K562 (cell line): Measurements from ENCODE around the gene PLCD4. TPM values are rescaled to one million over a fixed set of nuclear protein-coding genes. Genes with fewer than 3 reads are reported as not detected.

Source experiments
- ATAC-seq: fragments of 200-7000 bp; cut with Tn5 transposase; 3 replicates; pipeline ENCODE4 v1.9.1; 2020; ENCODE audit warnings: moderate library complexity
- BruUV-seq: library from RNA; stranded (reverse); fragments of 400-500 nt; replicated peaks from 2 replicates; lab custom pipeline; 2021; lab: Mats Ljungman, UMichigan
- CTCF ChIA-PET: fragments of 300-600 bp; formaldehyde crosslinking; extraction: SDS; loops from one replicate; lab custom pipeline; 2021; ENCODE audit warnings: low intra/inter-chr PET ratio; lab: Yijun Ruan, JAX
- POLR2A ChIA-PET: fragments of 300-600, 350-650 bp; sonication (Branson Sonifier 250); formaldehyde crosslinking; extraction: SDS; loops from one replicate; lab custom pipeline; 2021; ENCODE audit warnings: antibody characterized with exemption, inconsistent platforms; lab: Yijun Ruan, JAX
- DNase-seq, 4 experiments: peaks; one replicate each; pipeline versions ENCODE4 v3.0.0 to v3.0.0-alpha.2; 2011 to 2018; ENCODE audit warnings: low spot score in 3 of 4, mixed read lengths in 3 of 4; ENCODE audit errors: extremely low read depth in 1 of 4
- FAIRE-seq: peaks from 2 replicates; lab custom pipeline; 2011; peaks lifted over from hg19 to GRCh38; lab: Jason Lieb, UNC
- H2AFZ ChIP-seq: 2 replicates; pipeline ENCODE4 v1.6.0; 2011; ENCODE audit warnings: low read depth, low read length, control low read depth, inconsistent platforms
- H3K27ac ChIP-seq: fragments of 200-600 bp; 3 replicates; pipeline ENCODE4 v1.8.0; 2011; ENCODE audit warnings: low read depth, mild to moderate bottlenecking, control low read depth, inconsistent platforms, low read length, moderate library complexity, mixed read lengths; ENCODE audit errors: extremely low read depth
- H3K27me3 ChIP-seq, 2 experiments: fragments of 300-600 bp in 1 of 2; 2 replicates in 1 of 2; 3 replicates in 1 of 2; pipeline versions ENCODE4 v1.6.0 to v1.8.0; 2011; ENCODE audit warnings: inconsistent platforms in 2 of 2, low read length in 2 of 2, mild to moderate bottlenecking in 1 of 2, mixed read lengths in 1 of 2, moderate library complexity in 1 of 2; ENCODE audit not compliant: control insufficient read depth in 2 of 2, insufficient read depth in 2 of 2
- H3K36me3 ChIP-seq: fragments of 300-600 bp; 3 replicates; pipeline ENCODE4 v1.8.0; 2011; ENCODE audit warnings: mild to moderate bottlenecking, low read length, inconsistent platforms; ENCODE audit not compliant: control insufficient read depth, insufficient read depth
- H3K4me1 ChIP-seq, 2 experiments: fragments of 200-600 bp in 1 of 2; replicated peaks in 1 of 2; 2 replicates in 1 of 2; 3 replicates in 1 of 2; pipeline versions ENCODE4 v1.5.1 to v1.8.0; 2011; ENCODE audit warnings: inconsistent platforms in 2 of 2, low read length in 2 of 2, mild to moderate bottlenecking in 1 of 2, mixed read lengths in 1 of 2, moderate library complexity in 1 of 2; ENCODE audit not compliant: control insufficient read depth in 2 of 2, insufficient read depth in 2 of 2
- H3K4me2 ChIP-seq: 2 replicates; pipeline ENCODE4 v1.6.1; 2011; ENCODE audit warnings: low read length, control low read depth, inconsistent platforms, mixed read lengths; ENCODE audit not compliant: insufficient read depth
- H3K4me3 ChIP-seq: fragments of 200-600 bp; sonication (generic), shearing (Covaris generic); 2 replicates; pipeline ENCODE4 v1.5.1; 2016; ENCODE audit warnings: control low read depth, inconsistent platforms
- H3K79me2 ChIP-seq: fragments of 200-600 bp; 3 replicates; pipeline ENCODE4 v1.8.0; 2011; ENCODE audit warnings: low read length, inconsistent platforms; ENCODE audit not compliant: control insufficient read depth, insufficient read depth
- H3K9ac ChIP-seq, 2 experiments: 2 replicates each; pipeline versions ENCODE4 v1.6.0 to v1.6.1; 2011; ENCODE audit warnings: low read depth in 2 of 2, low read length in 2 of 2, control low read depth in 1 of 2, inconsistent platforms in 1 of 2, mild to moderate bottlenecking in 1 of 2, mixed read lengths in 1 of 2; ENCODE audit not compliant: insufficient read depth in 1 of 2
- H3K9me1 ChIP-seq: one replicate; pipeline ENCODE4 v1.6.0; 2011; ENCODE audit warnings: inconsistent platforms, mild to moderate bottlenecking, low read length, moderate library complexity; ENCODE audit not compliant: control insufficient read depth, insufficient read depth
- H3K9me3 ChIP-seq: replicated peaks from 2 replicates; pipeline ENCODE4 v1.5.1; 2011; ENCODE audit warnings: low read depth, low read length, inconsistent platforms; ENCODE audit not compliant: control insufficient read depth, insufficient read depth
- H4K20me1 ChIP-seq: replicated peaks from 2 replicates; pipeline ENCODE4 v1.6.1; 2011; ENCODE audit warnings: low read length, inconsistent platforms, mixed read lengths; ENCODE audit not compliant: control insufficient read depth, insufficient read depth
- WGBS: fragments of 100-300 bp; shearing (Covaris generic); methylation state at CpG from one replicate; pipeline ENCODE4 v1.1.6; 2016; ENCODE audit warnings: low coverage, mixed read lengths; ENCODE audit not compliant: insufficient coverage; ENCODE audit errors: missing lambda C conversion rate; 5-methylcytosine and 5-hydroxymethylcytosine counted together
- in situ Hi-C: fragments of 300-500 bp; cut with MboI; formaldehyde crosslinking; loops from 4 replicates; pipeline ENCODE4 v1.15.0; 2018; ENCODE audit warnings: inconsistent platforms, mixed read lengths
- intact Hi-C: fragments of 100-400 bp; cut with micrococcal nuclease; formaldehyde crosslinking; loops from 2 replicates; pipeline ENCODE4 v1.14.2; 2022
- polyA plus RNA-seq, 8 experiments: library from polyadenylated mRNA; depleted of rRNA in 4 of 8; stranded (reverse) in 5 of 8; unstranded in 3 of 8; fragments of >200 nt; fragmentation: Nextera tagmentation in 2 of 8; fragmentation: Illumina TruSeq in 1 of 8; extraction: Ambion mirVana in 2 of 8; extraction: Trizol in 1 of 8; gene quantifications; 2 replicates each; pipeline versions ENCODE4 v1.2.1 to v1.2.3, GENCODE V29; 2011 to 2014; ENCODE audit warnings: inconsistent platforms in 1 of 8, missing spikeins in 1 of 8
- total RNA-seq, 7 experiments: library from RNA; depleted of rRNA in 6 of 7; stranded (reverse); fragments of >200 nt in 6 of 7; fragmentation: Illumina TruSeq in 2 of 7; extraction: Trizol in 2 of 7; gene quantifications; 2 replicates each; pipeline versions ENCODE4 v1.2.1 to v1.2.3, GENCODE V29; 2011 to 2021; ENCODE audit warnings: low replicate concordance in 1 of 7
- TF ChIP-seq, protein P1 (sequence below), 2 experiments: fragments of 450-650 bp; formaldehyde crosslinking in 1 of 2; IDR thresholded peaks; 2 replicates each; pipeline versions ENCODE4 v1.4.0 to v1.6.1; 2014 to 2020; ENCODE audit warnings: mild to moderate bottlenecking in 2 of 2, borderline replicate concordance in 1 of 2, low read depth in 1 of 2
- TF ChIP-seq, protein P2 (sequence below): fragments of 200-400 bp; formaldehyde crosslinking; IDR thresholded peaks from 2 replicates; pipeline ENCODE4 v1.6.1; 2017; ENCODE audit warnings: mild to moderate bottlenecking, low read depth, low read length, moderate library complexity

The PLCD4 gene
- total and polyA plus RNA-seq, 9 of the 15 experiments (the other 6 are each of a cell fraction or from before 2014, with no cell fraction given): 0.13 to 0.38 TPM; not detected in 7

DNA sequence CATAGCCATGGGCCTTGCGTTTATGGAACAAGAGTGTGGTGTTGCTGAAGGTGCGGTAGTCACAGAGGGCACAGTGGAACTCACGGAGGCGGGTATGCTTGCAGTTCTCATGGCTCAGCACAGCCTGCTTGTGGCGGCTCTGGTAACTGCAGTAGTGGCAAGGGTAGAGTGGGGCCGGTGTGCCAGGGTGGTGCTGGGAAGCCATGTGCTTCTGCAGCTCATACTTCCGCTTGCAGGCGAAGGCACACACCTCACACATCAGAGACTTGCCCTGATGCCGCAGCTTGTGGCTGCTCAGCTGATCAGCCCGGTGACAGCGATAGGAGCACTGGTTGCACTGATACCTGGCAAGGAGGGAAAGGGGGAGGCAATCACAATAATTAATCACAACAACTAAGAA is 37.0 kb downstream of the PLCD4 start:
- WGBS: 95% methylated on average over 8 of the region's 11 CpGs
- BruUV-seq: no TSS peak
- H4K20me1 ChIP-seq: no peaks in the 10 kb centered on the region
- H3K27ac ChIP-seq: no peak overlapping the region
- no peak overlapping the region; a peak in 1 of 4 replicates for H3K9ac ChIP-seq
- no peak overlapping the region for H3K4me3 ChIP-seq
- H3K4me1 ChIP-seq: no peaks in the 10 kb centered on the region
- ATAC-seq (no peak), DNase-seq (no peak), FAIRE-seq (no peak)
- in situ Hi-C loops: no loop called here
- H3K79me2 ChIP-seq: 0 out of 3 replicates have a peak, but pooled peaks cover 4% of the 10 kb centered on the region
- no peak overlapping the region for H3K4me2 ChIP-seq
- no peaks in the 10 kb centered on the region for H3K9me1 ChIP-seq
- no peaks in the 10 kb centered on the region for H3K9me3 ChIP-seq
- peaks cover 84% of the 10 kb centered on the region for H3K36me3 ChIP-seq
- TF ChIP-seq, protein P1, sequence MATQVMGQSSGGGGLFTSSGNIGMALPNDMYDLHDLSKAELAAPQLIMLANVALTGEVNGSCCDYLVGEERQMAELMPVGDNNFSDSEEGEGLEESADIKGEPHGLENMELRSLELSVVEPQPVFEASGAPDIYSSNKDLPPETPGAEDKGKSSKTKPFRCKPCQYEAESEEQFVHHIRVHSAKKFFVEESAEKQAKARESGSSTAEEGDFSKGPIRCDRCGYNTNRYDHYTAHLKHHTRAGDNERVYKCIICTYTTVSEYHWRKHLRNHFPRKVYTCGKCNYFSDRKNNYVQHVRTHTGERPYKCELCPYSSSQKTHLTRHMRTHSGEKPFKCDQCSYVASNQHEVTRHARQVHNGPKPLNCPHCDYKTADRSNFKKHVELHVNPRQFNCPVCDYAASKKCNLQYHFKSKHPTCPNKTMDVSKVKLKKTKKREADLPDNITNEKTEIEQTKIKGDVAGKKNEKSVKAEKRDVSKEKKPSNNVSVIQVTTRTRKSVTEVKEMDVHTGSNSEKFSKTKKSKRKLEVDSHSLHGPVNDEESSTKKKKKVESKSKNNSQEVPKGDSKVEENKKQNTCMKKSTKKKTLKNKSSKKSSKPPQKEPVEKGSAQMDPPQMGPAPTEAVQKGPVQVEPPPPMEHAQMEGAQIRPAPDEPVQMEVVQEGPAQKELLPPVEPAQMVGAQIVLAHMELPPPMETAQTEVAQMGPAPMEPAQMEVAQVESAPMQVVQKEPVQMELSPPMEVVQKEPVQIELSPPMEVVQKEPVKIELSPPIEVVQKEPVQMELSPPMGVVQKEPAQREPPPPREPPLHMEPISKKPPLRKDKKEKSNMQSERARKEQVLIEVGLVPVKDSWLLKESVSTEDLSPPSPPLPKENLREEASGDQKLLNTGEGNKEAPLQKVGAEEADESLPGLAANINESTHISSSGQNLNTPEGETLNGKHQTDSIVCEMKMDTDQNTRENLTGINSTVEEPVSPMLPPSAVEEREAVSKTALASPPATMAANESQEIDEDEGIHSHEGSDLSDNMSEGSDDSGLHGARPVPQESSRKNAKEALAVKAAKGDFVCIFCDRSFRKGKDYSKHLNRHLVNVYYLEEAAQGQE (IDR thresholded peaks at IDR 0.05; ENCODE audit: borderline replicate concordance): no peak
- TF ChIP-seq, protein P1 (CRISPR knock-in tag; IDR thresholded peaks at IDR 0.05; ENCODE audit: low read depth): no peak
- TF ChIP-seq, protein P2, sequence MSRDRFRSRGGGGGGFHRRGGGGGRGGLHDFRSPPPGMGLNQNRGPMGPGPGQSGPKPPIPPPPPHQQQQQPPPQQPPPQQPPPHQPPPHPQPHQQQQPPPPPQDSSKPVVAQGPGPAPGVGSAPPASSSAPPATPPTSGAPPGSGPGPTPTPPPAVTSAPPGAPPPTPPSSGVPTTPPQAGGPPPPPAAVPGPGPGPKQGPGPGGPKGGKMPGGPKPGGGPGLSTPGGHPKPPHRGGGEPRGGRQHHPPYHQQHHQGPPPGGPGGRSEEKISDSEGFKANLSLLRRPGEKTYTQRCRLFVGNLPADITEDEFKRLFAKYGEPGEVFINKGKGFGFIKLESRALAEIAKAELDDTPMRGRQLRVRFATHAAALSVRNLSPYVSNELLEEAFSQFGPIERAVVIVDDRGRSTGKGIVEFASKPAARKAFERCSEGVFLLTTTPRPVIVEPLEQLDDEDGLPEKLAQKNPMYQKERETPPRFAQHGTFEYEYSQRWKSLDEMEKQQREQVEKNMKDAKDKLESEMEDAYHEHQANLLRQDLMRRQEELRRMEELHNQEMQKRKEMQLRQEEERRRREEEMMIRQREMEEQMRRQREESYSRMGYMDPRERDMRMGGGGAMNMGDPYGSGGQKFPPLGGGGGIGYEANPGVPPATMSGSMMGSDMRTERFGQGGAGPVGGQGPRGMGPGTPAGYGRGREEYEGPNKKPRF: no peak
- POLR2A ChIA-PET: interaction anchor here (0.7 to 3.7 kb wide), 3 partner anchors 8 to 16 kb away, joined by 3 to 10 read pairs (median 5); partner anchors contain the start of genes BCS1L and ZNF142
- intact Hi-C loops: loop anchor here (10.0 kb wide), 2 partner anchors 240 to 370 kb away; partner anchors contain the start of genes AAMP and PNKD
- no peak overlapping the region for H2AFZ ChIP-seq
- CTCF ChIA-PET: no interaction called here
- H3K27me3 ChIP-seq: no peaks in the 10 kb centered on the region
